NCI-H526 (cell line): ENCODE data around the gene BLCAP.
A peak's percentile ranks its signal among the peaks of the same experiment; 100 is the strongest.
"Not testable (repeated sequence)": the region's sequence is repeated elsewhere in the genome, so short reads cannot be mapped to it uniquely, and the experiment has no call there.

ENCODE experiments used
- DNase-seq, 2 experiments: peaks; one replicate each; lab custom pipeline; 2025; lab: John Stamatoyannopoulos, UW

BLCAP gene, protein sequence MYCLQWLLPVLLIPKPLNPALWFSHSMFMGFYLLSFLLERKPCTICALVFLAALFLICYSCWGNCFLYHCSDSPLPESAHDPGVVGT

GRCh38 chr20:37527638-37528445 lies at the start of gene BLCAP:
BLCAP (minus strand) TSS chr20:37527876; CDS start chr20:37519174, 8,702 bp downstream.
- DNase-seq: peak; percentile 87 to 96

DNA sequence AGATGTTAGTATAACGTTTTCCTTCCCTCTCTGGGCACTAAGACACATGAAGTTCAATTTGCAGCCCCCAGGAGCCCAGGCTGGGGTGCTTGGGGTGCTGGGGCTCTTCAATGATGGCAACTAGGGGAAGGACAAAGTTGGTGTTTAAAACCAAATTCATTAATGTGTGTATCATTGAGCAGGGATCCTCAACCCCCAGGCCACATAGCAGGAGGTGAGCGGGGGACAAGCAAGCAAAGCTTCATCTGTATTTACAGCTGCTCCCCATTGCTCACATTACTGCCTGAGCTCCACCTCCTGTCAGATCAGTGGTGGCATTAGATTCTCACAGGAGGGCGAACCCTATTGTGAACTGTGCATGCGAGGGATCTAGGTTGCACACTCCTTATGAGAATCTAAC lies 49.8 kb upstream of the BLCAP start:
- DNase-seq: not testable (repeated sequence)

DNA sequence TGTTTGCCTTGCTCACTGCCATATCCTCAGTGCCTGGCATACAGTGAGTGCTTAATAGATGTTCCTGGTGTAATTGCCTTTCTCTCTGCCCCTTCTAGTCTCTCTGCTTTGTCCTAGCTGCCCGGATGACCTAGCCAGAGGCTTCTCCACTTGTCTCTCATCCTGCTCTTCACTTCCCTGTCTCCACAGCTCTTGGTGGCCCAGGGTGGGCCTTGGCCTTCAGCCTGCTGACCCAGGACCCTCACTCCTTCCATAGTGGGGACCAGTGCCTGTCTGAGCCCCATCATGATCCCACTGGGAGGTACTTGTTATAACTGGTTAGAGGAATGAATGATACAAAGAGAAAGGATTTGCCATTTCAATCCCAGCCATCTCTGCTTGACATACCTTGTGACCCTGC lies 49.2 kb upstream of the BLCAP start:
- no peak for DNase-seq

- DNase-seq: no peak
Measured at GRCh38 chr20:37575884-37576283, 48.2 kb upstream of the BLCAP start.

DNA sequence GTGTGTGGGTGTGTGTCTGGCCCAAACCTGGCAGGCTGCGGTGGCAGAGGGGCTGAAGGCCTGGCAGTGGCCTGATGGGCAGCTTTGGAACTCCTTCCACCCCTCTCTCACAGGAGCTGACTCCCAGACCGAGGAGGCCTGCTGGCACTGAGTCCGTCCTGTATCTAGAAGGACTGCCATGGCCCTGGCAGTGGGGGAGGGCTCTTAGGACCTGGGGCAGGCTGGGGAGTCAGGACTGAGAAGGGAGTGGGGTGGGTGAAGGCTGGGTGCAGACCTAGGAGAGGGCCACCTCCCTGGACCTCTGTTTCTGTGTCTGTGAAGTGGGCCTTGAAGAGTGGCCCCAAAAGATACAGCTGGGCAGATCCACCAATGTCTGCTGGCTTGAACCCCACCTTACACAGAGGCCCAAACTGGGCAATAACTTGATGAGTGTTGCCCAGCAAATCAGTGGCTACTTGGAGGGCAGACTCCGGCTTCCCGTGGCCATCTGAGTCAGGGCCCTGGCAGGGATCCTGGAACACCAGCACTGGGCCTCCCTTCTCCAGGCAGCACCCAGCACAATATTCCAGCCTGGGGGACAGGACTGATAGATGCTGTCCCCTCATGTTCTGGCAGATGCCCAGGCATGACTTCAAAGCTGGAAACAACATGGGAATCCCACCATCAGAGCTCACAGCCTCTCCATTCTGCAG lies 46.7 kb upstream of the BLCAP start:
- no peak for DNase-seq

DNA sequence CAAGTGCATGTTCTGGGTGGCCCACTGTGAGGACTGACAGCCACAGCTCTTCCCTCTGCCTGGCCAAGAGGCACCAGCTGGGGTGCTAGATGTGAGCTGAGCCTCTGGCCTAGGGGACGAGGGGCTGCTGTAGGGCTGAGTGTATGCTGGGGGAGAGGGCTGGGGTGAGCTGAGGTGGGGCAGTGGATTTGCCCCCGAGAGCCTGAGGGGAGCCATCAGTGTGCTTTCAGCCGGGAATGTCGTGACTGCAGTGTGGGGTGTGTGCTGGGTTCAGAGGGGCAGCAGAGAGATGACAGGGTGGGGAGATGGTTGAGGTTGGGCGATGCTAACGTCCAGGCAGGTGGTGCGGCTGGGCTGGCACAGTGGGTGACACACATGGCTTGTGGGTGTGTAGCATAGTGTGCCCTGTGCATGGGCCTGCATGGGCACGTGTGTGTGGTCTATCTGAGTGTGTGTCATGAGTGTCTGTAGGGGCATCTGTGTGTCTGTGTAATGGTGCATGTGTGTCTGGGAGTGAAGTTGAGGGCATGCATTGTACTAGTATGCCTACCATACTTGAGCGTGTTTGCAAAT lies 46.0 kb upstream of the BLCAP start:
- no peak for DNase-seq

DNA sequence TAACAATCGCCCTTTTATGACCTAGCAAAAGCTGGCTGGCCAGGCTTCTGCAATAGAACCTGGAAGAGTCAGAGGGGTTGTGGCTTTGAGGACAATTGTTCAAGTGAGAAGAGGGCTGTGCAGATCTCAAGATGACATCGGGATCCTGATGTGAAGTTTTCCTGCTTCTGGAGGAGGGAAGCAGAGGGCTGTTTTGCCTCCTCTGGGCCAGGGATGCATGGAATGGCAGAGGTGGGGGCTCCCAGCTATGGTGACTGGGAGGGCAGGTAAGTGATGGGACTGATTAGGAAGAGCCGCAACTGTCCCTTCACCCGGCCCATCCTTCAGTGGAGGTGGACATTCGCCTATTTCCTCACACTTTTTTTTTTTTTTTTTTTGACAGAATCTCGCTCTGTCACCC lies 43.4 kb upstream of the BLCAP start:
- DNase-seq: no peak

GRCh38 chr20:37570419-37570818 lies 42.7 kb upstream of the BLCAP start:
- DNase-seq: no peak

- DNase-seq: peak; percentile 32 to 38
Measured at GRCh38 chr20:37567671-37568588, 40.3 kb upstream of the BLCAP start.

- no peak for DNase-seq
Measured at GRCh38 chr20:37567331-37567665, 39.6 kb upstream of the BLCAP start.

- no peak for DNase-seq
Measured at GRCh38 chr20:37566590-37567330, 39.1 kb upstream of the BLCAP start.

GRCh38 chr20:37565134-37565811 lies 37.6 kb upstream of the BLCAP start:
- peak; percentile 3 to 20 for DNase-seq

DNA sequence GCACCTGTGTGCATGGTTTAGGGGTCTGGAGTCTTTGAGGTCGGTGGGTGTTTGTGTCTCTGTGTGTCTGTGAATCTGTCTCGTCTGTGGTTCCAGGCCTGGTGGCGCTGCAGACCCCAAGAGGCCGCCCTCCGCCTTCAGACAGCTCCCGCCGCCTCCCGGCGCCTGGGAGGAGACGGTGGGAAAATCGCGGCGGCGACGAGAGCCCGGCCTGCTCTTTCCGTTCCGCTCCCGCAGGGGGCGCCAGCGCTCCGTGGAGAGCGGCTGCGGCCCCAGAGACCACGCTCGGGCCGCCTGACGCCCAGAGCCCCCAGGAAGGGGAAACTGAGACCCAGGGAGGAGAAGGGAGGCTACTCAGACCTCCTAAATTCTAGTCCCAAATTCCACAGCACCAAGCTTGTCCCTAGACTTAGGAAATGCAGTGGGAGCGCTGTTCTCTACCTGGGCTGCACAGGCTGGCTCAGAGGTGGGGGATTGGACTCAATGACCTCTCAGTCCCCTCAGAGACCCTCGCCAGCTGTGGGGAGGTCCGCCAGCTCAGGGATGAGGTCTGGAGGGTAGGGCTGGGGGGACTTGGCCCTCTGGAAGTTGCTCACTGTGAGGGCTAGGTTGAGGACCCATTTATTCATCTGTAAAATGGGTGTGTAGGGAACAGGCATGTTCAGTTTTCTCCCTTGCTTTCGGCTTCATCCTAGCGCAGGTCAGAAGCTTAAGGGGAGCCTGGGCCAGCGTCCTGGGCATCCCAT lies 36.9 kb upstream of the BLCAP start:
- DNase-seq: peak; percentile 14 to 80

DNA sequence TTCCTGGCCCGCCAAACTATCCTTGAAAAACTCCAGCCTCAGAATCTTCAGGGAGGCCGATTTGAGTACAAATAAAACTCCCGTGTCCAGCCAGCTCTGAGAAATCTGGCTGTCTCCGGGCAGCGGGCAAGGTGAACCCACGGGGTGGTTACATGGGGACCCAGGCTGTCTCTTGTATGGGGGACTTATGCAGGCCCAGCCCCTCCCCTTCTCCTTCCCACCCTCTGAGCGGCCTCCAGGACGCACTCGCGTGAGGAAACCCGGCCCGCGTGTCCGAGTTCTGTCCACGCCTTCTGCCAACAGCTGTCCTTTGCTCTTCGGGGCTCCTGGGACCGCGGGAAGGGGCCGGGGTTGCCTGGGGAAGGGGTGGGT lies 36.3 kb upstream of the BLCAP start:
- no peak for DNase-seq

DNA sequence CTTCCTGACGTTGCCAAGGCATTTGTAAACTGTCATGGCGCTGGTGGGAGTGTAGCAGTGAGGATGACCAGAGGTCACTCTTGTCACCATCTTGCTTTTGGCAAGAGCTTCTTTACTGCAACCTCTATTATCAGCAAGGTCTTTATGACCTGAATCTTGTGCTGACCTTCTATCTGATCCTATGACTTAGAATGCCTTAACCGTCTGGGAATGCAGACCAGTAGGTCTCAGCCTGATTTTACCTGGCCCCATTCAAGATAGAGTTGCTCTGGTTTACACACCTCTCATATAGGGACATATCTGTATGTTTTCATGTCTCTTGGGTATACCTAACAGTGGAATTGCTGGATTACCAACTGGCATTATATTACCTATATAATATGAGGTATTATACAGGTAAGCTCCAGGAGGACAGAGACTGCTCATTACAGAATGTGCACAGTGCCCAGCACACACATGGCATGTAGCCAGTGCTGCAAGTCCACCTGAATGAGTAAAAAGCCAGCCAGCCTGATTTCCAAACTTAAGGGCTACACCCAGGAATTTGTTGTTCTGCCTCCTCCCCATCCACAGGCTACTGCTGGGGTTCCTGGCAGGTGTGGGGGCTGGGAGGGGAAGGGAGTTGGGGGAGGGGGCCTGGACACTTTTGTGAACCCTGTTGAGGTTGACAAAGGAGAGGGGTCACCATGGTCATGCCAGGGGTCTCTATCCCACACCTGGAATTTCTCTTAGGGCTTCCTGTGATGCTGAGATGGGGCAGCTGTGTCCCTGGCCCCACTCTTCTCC lies 35.2 kb upstream of the BLCAP start:
- DNase-seq: no peak

- no peak for DNase-seq
Measured at GRCh38 chr20:37560629-37561028, 33.0 kb upstream of the BLCAP start.

GRCh38 chr20:37559312-37560027 lies 31.8 kb upstream of the BLCAP start:
- no peak for DNase-seq

DNA sequence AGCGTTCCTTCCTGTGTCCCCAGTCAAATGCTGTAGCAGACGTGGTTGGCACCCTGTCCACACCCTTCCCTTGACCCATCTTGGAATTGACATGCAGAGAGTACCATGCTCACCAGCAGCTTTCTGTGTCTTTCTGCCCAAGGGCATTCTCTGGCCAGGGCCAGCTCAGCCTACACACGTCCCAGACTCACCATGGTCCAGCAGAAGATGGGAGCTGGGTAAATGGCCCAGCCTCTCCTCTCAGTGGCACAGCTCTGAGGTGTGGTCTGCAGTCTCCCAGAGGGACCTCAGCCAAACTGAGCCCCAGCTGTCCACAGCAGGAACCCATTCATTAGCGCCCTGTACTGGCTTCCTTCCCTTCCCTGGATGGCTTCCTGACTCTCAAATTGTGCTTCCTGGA lies 31.1 kb upstream of the BLCAP start:
- no peak for DNase-seq

GRCh38 chr20:37558306-37558705 lies 30.6 kb upstream of the BLCAP start:
- no peak for DNase-seq
